ENCODE measurements around the gene BTG1. TPM values are rescaled to one million over a fixed set of nuclear protein-coding genes. Genes with fewer than 3 reads are reported as not detected.

The BTG1 gene
- total RNA-seq, 1 experiment from 2014 or later: 26.7 TPM

GRCh38 chr12:92140156-92140555 is 5.5 kb downstream of the BTG1 start:
- H3K9me3 Mint-ChIP-seq: no peaks in the 10 kb centered on the region
- peak overlapping the region; percentile 99 for H3K4me3 Mint-ChIP-seq
- H3K4me1 Mint-ChIP-seq: peaks cover 82% of the 10 kb centered on the region
- CTCF ChIA-PET: no interaction called here
- peaks cover 31% of the 10 kb centered on the region for H3K36me3 Mint-ChIP-seq
- peak overlapping the region; percentile 47 for H3K27ac Mint-ChIP-seq
- ATAC-seq: no peak
- no peaks in the 10 kb centered on the region for H3K27me3 Mint-ChIP-seq (ENCODE audit: low read depth)
- no peak for DNase-seq (ENCODE audit: low spot score)
- POLR2A ChIA-PET: no interaction called here
- TF ChIP-seq HMGA2 (CRISPR knock-in tag; IDR thresholded peaks at IDR 0.05) (no peak), ZNF423 (CRISPR knock-in tag; IDR thresholded peaks at IDR 0.05) (no peak), RELA (CRISPR knock-in tag; IDR thresholded peaks at IDR 0.05; ENCODE audit: borderline replicate concordance) (no peak), AR (CRISPR knock-in tag; IDR thresholded peaks at IDR 0.05) (no peak), ATF1 (CRISPR knock-in tag; IDR thresholded peaks at IDR 0.05) (no peak), MAX (CRISPR knock-in tag; IDR thresholded peaks at IDR 0.05) (no peak), NR2C2 (CRISPR knock-in tag; IDR thresholded peaks at IDR 0.05) (no peak), CBFB (CRISPR knock-in tag; IDR thresholded peaks at IDR 0.05; ENCODE audit: low read depth) (no peak), IRF1 (CRISPR knock-in tag; IDR thresholded peaks at IDR 0.05) (no peak), SP1 (CRISPR knock-in tag; conservative IDR thresholded peaks at IDR 0.05) (no peak), OVOL2 (CRISPR knock-in tag; IDR thresholded peaks at IDR 0.05; ENCODE audit: borderline replicate concordance) (no peak), USF2 (CRISPR knock-in tag; IDR thresholded peaks at IDR 0.05) (no peak), ZNF317 (CRISPR knock-in tag; IDR thresholded peaks at IDR 0.05; ENCODE audit: borderline replicate concordance, low read depth) (no peak), MYBL2 (CRISPR knock-in tag; IDR thresholded peaks at IDR 0.05) (no peak), ZNF138 (CRISPR knock-in tag; conservative IDR thresholded peaks at IDR 0.05) (no peak), TP53 (CRISPR knock-in tag; IDR thresholded peaks at IDR 0.05) (no peak), ARID4B (CRISPR knock-in tag; IDR thresholded peaks at IDR 0.05; ENCODE audit: borderline replicate concordance) (no peak), ZNF232 (CRISPR knock-in tag; IDR thresholded peaks at IDR 0.05) (no peak)

GRCh38 chr12:92139634-92140150 is 6.0 kb downstream of the BTG1 start:
- ChIA-PET POLR2A (no interaction called here), CTCF (no interaction called here)
- H3K4me3 Mint-ChIP-seq: peak overlapping the region; percentile 99
- H3K4me1 Mint-ChIP-seq: peaks cover 86% of the 10 kb centered on the region
- TF ChIP-seq JAZF1 (CRISPR knock-in tag; IDR thresholded peaks at IDR 0.05): no peak
- no peak for TF ChIP-seq PREB (CRISPR knock-in tag; IDR thresholded peaks at IDR 0.05; ENCODE audit: borderline replicate concordance)
- no peak for TF ChIP-seq GABPB1 (CRISPR knock-in tag; IDR thresholded peaks at IDR 0.05)
- TF ChIP-seq SP1 (CRISPR knock-in tag; conservative IDR thresholded peaks at IDR 0.05): no peak
- TF ChIP-seq MAX (CRISPR knock-in tag; IDR thresholded peaks at IDR 0.05): no peak
- no peak for TF ChIP-seq IRF2 (CRISPR knock-in tag; IDR thresholded peaks at IDR 0.05; ENCODE audit: borderline replicate concordance, low read depth)
- peaks cover 31% of the 10 kb centered on the region for H3K36me3 Mint-ChIP-seq
- no peak for ATAC-seq
- no peaks in the 10 kb centered on the region for H3K27me3 Mint-ChIP-seq (ENCODE audit: low read depth)
- H3K9me3 Mint-ChIP-seq: no peaks in the 10 kb centered on the region
- peak overlapping the region; percentile 47 for H3K27ac Mint-ChIP-seq
- DNase-seq (ENCODE audit: low spot score): no peak
